OCI-LY3 (cell line): ENCODE data around the gene TRIM26.

Experiments
- CTCF ChIP-seq: fragments of 200-600, 300-600 bp; sonication (generic); IDR thresholded peaks from 2 replicates; pipeline ENCODE4 v1.5.1; 2014; ENCODE audit warnings: antibody characterized with exemption, low read length, low read depth
- EZH2phosphoT487 ChIP-seq: fragments of 200-600 bp; shearing (Covaris generic); IDR thresholded peaks from 2 replicates; pipeline ENCODE4 v1.6.1; 2018; ENCODE audit warnings: antibody characterized with exemption, mixed run types, low read depth

GRCh38 chr6:30147096-30147495, 66.1 kb downstream of the TRIM26 start:
- TF ChIP-seq CTCF (no peak), EZH2phosphoT487 (no peak)
